ENCODE data around the gene CNOT3.

CNOT3 gene

GRCh38 chr19:54149021-54149812 is 11.7 kb downstream of the CNOT3 start:
- in situ Hi-C loops (cut with MboI; ENCODE audit: low sequenced_read_pairs) = no loop called here

- in situ Hi-C loops (cut with MboI; ENCODE audit: low sequenced_read_pairs) = no loop called here
These were observed 13.9 kb downstream of the CNOT3 start for GRCh38 chr19:54151362-54152035.

GRCh38 chr19:54152267-54152666 is 14.7 kb downstream of the CNOT3 start:
- in situ Hi-C loops (cut with MboI; ENCODE audit: low sequenced_read_pairs) = no loop called here

- in situ Hi-C loops (cut with MboI; ENCODE audit: low sequenced_read_pairs) = no loop called here
These were observed 15.4 kb downstream of the CNOT3 start for GRCh38 chr19:54152878-54153524.

GRCh38 chr19:54153731-54154326 is 16.3 kb downstream of the CNOT3 start:
- in situ Hi-C loops (cut with MboI; ENCODE audit: low sequenced_read_pairs) = no loop called here

DNA sequence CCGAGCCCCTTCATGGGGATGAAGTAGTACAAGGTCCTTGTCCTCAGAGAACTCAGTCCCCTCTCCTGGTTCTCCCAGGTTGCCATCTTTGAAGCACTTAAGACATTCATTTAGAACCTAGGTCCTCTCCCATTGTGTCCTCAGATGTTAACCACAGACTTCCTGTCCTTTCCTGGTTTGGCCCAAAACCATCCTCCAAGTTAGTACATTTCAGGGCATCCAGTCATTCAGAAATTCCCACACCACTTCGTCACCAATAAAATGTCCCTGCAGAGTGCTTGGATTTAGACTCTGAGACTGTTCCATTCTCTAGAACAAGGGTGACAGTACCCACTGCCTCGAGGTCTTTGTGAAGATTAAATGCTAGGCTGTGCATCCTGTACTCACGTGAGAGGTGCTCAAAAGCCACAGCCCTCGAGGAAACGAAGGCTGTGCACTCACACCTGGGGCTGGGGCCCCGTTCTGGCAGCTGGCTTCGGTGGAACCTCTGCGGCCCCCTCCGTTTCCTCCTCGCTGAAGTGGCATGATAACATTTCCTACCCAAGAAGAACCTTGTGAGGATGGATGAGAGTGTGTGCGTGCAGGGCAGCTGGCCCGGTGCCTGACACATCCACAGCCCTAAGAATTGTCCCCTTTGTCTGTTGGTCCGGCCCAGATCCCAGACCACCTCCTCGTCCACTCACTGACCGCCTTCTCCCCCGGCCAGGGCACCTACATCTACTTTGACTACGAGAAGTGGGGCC is 17.2 kb downstream of the CNOT3 start:
- in situ Hi-C loops (cut with MboI; ENCODE audit: low sequenced_read_pairs) = no loop called here

DNA sequence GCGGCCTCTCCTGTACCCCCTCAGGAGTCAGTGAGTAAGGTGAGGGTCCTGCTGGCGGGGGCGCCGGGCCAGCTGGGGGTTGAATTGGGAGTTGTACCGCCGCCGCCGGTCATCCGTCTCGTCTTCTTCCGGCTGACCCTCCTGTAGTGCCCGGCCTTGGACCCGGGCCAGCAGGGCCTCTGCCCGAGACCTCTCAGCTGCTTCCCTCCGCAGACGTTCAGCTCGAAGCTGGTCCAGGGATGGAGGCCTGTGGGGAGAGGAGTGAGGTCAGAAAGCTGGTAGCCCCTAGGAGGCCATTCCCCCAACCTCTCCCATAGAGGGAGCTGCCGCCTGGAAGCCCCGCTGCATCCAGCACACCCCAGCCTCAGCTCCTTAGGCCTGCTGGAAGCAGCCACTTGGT is 18.1 kb downstream of the CNOT3 start:
- in situ Hi-C loops (cut with MboI; ENCODE audit: low sequenced_read_pairs) = no loop called here

- in situ Hi-C loops (cut with MboI; ENCODE audit: low sequenced_read_pairs) = no loop called here
These were observed 18.9 kb downstream of the CNOT3 start for GRCh38 chr19:54156490-54156889.

- in situ Hi-C loops (cut with MboI; ENCODE audit: low sequenced_read_pairs) = no loop called here
These were observed 19.4 kb downstream of the CNOT3 start for GRCh38 chr19:54156953-54157352.

DNA sequence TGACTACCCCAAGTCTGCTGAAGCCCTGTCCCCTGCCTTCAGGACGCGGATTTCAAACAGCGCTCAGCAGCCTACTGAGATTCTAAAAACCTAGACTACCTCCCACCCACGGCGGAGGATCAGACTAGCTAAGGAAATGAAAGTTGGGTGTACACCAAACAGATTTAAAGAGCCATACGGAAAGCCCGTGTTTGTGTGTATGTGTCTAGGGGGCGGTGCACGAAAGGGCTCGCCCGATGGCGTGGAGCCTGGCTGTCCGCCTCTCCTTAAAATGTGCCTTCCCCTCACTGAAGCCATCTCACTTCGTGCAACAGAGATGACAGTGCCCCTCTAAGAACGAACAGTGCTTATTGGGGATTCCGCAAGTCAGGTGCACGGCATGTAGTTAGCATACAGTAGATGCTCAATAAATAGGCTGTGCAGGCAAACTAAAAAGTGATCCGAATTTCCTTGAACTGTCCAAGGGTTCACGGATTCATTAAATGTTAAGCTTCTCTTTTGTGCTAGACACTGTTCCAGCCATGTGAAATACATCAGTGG is 21.3 kb downstream of the CNOT3 start:
- in situ Hi-C loops (cut with MboI; ENCODE audit: low sequenced_read_pairs) = no loop called here

DNA sequence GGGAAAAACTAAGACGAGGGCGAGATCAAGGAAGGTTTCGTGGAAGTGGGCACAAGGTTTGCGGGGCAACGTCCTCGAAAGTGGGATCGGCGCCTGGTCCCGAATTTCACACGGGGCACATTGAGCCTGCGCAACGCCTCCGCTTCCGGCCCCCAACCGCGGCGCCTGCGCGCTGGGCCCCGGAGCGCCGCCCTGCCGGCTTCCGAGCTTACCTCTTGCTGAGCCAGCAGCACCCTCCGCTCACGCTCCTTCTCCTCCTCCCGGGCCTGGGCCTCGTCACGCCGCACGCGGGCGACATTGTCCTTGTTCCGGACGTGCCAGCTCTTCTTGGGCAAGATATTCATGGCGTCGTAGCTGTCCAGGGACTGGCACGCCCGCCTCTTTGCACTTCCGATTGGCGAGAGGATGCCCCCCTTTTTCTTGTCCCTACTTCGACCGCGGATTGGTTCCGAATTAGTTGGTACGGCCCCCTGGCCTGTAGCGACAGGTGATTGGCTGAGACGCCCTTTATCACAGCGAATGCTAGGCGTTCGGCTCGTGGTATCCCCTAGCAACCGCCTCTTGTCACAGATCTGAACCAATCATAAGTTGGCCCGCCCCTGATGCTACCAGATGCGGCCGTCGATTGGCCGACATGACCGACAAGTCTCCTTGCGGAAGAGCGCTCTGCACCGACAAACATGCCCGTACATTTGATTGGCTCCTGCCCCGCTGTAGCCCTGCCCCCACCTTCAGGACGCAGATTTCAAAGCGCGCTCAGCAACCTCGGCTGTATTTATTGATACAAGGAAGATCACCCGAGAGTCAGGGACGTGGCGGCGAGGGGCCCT is 22.0 kb downstream of the CNOT3 start, which contains the start of gene LENG1:
TSS of gene LENG1 (minus strand) at position 370 of the 830 bp plus-strand sequence. CDS start at position 344, 26 bp downstream.
- in situ Hi-C loops (cut with MboI; ENCODE audit: low sequenced_read_pairs) = no loop called here

DNA sequence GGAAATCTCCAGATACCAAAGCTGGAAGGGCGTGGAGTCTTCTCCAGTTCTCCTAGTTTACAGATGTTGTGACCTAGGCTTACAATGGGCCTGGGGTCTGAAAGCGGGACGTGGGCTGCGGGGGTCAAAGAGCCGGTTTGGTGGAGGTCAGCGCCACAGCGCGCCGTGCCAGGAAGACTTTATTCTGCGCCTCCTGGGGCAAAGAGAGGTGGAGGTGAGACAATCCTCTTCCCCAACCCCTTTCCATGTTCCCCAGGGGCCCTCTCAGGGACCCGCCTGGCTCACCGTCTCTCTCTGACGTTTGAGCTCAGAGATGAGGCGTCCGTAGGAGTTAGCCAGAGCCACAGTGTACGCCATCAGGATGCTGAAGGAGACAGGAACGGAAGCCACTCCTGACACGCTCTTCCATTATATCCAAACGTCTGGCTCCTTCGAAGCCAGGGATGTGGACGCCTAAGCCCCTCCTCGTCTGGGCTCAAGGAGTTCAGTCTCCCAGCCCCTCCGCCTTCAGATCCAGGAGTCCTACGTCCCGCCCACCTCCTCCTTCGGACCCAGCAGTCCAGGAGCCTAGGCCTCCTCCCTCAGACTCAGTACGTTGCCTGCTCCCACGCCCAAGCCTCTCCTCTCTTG is 22.7 kb downstream of the CNOT3 start:
- in situ Hi-C loops (cut with MboI; ENCODE audit: low sequenced_read_pairs) = no loop called here

- in situ Hi-C loops (cut with MboI; ENCODE audit: low sequenced_read_pairs) = no loop called here
These were observed 23.3 kb downstream of the CNOT3 start for GRCh38 chr19:54160854-54161253.

DNA sequence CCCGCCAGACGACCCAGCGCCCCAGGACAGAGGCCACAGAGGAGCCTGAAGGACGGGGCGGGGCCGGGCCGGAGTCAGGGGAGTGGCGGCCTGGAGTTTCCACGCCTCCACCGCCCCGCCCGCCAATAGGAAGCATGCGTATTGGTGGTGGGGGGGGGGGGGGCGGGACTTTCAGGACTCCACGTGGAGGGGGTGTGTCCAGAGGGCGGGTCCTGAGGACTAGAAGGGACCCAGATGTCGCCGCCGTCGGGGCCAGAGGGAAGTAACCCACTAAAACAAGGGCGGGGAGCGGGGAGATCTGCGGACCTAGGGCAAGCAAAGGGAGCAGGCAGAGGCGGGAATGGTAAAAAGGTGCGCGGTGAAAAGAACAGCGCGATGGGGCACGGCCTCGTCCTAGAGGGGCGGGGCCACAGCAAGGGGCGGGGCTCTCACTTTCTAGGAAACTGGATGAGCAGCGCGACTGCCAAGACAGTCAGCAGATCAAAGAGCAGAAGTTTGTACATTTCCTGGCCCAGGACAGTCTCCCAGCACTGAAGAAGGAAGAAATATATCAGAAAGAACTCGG is 24.8 kb downstream of the CNOT3 start:
- in situ Hi-C loops (cut with MboI; ENCODE audit: low sequenced_read_pairs) = no loop called here

- in situ Hi-C loops (cut with MboI; ENCODE audit: low sequenced_read_pairs) = no loop called here
These were observed 25.3 kb downstream of the CNOT3 start for GRCh38 chr19:54162884-54163283.

DNA sequence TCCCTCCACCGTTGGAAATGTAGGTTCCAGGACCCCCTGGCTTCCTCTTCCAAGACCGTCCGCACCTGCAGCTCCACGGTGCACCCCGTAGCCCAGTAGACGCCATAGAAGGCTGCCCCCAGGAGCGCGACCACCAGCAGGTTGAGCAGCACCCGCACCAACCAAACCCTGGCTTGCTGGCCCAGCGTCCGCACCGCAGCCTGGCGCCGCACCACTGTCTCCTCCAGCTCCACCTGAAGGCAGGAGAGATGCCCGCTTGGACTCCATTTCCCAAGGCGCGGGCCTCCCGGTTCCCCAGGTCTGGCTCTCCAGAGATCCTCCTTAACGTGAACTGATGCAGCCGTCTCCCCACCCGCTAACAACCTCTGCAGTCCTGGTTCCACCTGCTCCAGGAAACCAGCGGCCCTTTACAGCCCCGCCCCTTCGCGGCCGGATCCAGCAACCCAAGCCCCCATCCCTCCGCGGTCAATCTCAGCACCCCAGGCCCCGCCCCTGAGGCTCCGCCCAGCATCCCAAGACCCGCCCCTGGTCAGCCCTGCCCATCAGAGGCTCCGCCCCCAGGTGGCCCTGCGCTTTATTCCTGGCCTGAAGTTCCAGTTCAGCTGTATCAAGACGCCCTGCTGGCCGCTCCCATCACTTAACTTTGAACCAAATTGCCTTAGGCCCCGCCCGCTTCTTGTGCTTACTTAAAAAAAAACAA is 27.0 kb downstream of the CNOT3 start:
- in situ Hi-C loops (cut with MboI; ENCODE audit: low sequenced_read_pairs) = no loop called here

DNA sequence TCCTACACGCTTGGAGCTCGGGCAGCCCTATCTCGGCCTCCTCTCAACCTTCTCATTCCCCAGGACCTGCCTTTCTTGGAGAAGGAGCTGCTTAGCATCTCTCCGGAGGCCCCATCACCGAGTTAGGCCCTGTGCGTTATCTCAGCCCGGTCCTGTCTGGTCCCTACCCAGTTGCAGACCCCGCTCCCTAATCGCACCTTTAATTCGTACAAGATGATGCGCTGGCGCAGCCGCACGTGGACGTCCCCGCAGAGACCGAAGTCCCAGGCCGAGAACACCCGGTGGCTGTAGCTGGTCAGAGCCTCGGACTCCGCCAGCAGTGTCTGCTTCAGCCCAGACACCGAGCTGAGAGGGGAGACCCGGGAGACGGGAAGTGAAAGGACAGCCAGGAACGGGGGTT is 27.7 kb downstream of the CNOT3 start:
- in situ Hi-C loops (cut with MboI; ENCODE audit: low sequenced_read_pairs) = no loop called here
